VCaP (cell line): ENCODE data around the gene IL22.

Experiments
- H3K27ac ChIP-seq: fragments of 450-650 bp; 2 replicates; pipeline ENCODE4 v1.5.1; 2017
- TF ChIP-seq, protein P1 (sequence below): fragments of 450-650 bp; conservative IDR thresholded peaks from 2 replicates; pipeline ENCODE4 v1.5.1; 2017; ENCODE audit warnings: mild to moderate bottlenecking, moderate library complexity

Gene IL22

DNA sequence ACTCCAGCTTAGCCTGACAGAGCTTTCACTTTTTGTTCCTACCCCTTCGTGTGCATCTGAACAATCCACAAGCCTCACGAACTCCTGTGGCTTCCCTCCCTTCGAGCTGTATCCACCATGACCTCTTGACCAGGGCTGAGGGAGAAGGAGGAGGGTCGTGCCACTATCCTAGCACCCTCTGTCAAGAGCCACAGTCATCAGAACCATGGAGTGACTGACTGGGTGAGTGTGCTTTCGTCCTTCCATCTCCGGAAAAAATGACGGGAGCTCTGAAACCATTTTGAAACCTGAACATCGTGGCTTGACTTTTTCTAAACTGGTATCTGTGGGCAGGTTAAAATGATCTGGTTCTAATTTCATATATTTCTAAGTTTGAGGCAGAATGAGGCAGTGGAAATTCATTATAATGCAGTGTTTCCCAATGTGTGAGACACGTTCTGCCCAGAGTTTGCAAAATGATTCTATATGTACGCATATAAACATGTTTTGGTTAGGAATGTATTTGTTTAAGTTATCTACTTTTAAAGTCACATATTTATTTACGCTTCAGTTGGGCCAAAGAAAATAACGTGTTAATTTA is 54.8 kb downstream of the IL22 start:
- no peak overlapping the region for H3K27ac ChIP-seq
- TF ChIP-seq, protein P1, sequence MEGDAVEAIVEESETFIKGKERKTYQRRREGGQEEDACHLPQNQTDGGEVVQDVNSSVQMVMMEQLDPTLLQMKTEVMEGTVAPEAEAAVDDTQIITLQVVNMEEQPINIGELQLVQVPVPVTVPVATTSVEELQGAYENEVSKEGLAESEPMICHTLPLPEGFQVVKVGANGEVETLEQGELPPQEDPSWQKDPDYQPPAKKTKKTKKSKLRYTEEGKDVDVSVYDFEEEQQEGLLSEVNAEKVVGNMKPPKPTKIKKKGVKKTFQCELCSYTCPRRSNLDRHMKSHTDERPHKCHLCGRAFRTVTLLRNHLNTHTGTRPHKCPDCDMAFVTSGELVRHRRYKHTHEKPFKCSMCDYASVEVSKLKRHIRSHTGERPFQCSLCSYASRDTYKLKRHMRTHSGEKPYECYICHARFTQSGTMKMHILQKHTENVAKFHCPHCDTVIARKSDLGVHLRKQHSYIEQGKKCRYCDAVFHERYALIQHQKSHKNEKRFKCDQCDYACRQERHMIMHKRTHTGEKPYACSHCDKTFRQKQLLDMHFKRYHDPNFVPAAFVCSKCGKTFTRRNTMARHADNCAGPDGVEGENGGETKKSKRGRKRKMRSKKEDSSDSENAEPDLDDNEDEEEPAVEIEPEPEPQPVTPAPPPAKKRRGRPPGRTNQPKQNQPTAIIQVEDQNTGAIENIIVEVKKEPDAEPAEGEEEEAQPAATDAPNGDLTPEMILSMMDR: no peak
